Colonic mucosa (tissue), 4 donors: ENCODE results near the gene TSPAN12. TPM values are rescaled to one million over a fixed set of nuclear protein-coding genes. Genes with fewer than 3 reads are reported as not detected.

Experiments used
- DNase-seq: peaks from one replicate; pipeline ENCODE4 v3.0.0-alpha.2; 2020
- H3K27ac ChIP-seq: fragments of 200-600 bp; one replicate; pipeline ENCODE4 v1.8.0; 2021
- H3K27me3 ChIP-seq: fragments of 200-600 bp; one replicate; pipeline ENCODE4 v1.8.0; 2021
- H3K36me3 ChIP-seq: fragments of 200-600 bp; one replicate; pipeline ENCODE4 v1.8.0; 2021
- H3K4me1 ChIP-seq: fragments of 200-600 bp; one replicate; pipeline ENCODE4 v1.8.0; 2021; ENCODE audit warnings: mild to moderate bottlenecking
- H3K4me3 ChIP-seq: fragments of 200-600 bp; one replicate; pipeline ENCODE4 v1.8.0; 2021
- H3K9ac ChIP-seq, 2 donors: one replicate each; pipeline ENCODE4 v1.7.0; 2013; ENCODE audit warnings: control low read depth in 2 of 2, low read depth in 2 of 2, low read length in 2 of 2
- H3K9me3 ChIP-seq: fragments of 200-600 bp; one replicate; pipeline ENCODE4 v1.8.0; 2021
- CTCF ChIP-seq: fragments of 200-600 bp; IDR thresholded peaks from one replicate; pipeline ENCODE4 v1.8.0; 2022; ENCODE audit warnings: antibody characterized with exemption, mild to moderate bottlenecking
- intact Hi-C: fragments of 100-400 bp; cut with DNase I; formaldehyde crosslinking; loops from one replicate; pipeline ENCODE4 v1.14.1; 2022
- total RNA-seq, 2 donors: library from RNA; stranded (reverse); fragmentation: NEBNext Ultra II Directional in 1 of 2; extraction: Animal tissue kit (Norgen Biotek cat#: 25700) in 1 of 2; gene quantifications; one replicate each; pipeline ENCODE4 v1.2.1, GENCODE V29; 2021
- donor health status: healthy.
- donor health status: DM: no; HTN: no; CAD: no.
- donor health status: DM: no; HTN: no; CAD: no.

The TSPAN12 gene
- total RNA-seq, 2 donors from 2014 or later, result 22.0 to 38.7 TPM

- TF ChIP-seq CTCF, result no peak
- DNase-seq, result no peak
- intact Hi-C loops, result no loop called here
These were observed 24.4 kb downstream of the TSPAN12 start for GRCh38 chr7:120833546-120833945.

GRCh38 chr7:120832803-120833202, 25.1 kb downstream of the TSPAN12 start:
- no peaks in the 10 kb centered on the region for H3K27me3 ChIP-seq
- no peaks in the 10 kb centered on the region for H3K36me3 ChIP-seq
- H3K9me3 ChIP-seq, result no peaks in the 10 kb centered on the region
- H3K9ac ChIP-seq, result no peak overlapping the region
- no peak overlapping the region for H3K4me3 ChIP-seq
- H3K4me1 ChIP-seq, result no peaks in the 10 kb centered on the region
- no peak for DNase-seq
- no peak for TF ChIP-seq CTCF
- intact Hi-C loops, result no loop called here
- H3K27ac ChIP-seq, result no peak overlapping the region

More at GRCh38 chr7:120833546-120833945, 24.4 kb downstream of the TSPAN12 start:
- Histone ChIP-seq H3K4me3 (no peak overlapping the region), H3K27ac (no peak overlapping the region), H3K4me1 (no peaks in the 10 kb centered on the region), H3K36me3 (no peaks in the 10 kb centered on the region), H3K9me3 (no peaks in the 10 kb centered on the region), H3K27me3 (no peaks in the 10 kb centered on the region), H3K9ac (no peak overlapping the region)

- TF ChIP-seq CTCF, result no peak
- H3K4me1 ChIP-seq, result no peaks in the 10 kb centered on the region
- H3K9me3 ChIP-seq, result no peaks in the 10 kb centered on the region
- H3K9ac ChIP-seq, result no peak overlapping the region
- no peak for DNase-seq
- no peak overlapping the region for H3K27ac ChIP-seq
- H3K36me3 ChIP-seq, result no peaks in the 10 kb centered on the region
- H3K4me3 ChIP-seq, result no peak overlapping the region
- no peaks in the 10 kb centered on the region for H3K27me3 ChIP-seq
- intact Hi-C loops, result no loop called here
These were observed 26.7 kb downstream of the TSPAN12 start for GRCh38 chr7:120831260-120831659.

- Histone ChIP-seq H3K4me1 (no peaks in the 10 kb centered on the region), H3K27ac (no peak overlapping the region), H3K27me3 (no peaks in the 10 kb centered on the region), H3K9ac (no peak overlapping the region), H3K36me3 (no peaks in the 10 kb centered on the region), H3K4me3 (no peak overlapping the region), H3K9me3 (no peaks in the 10 kb centered on the region)
- intact Hi-C loops, result no loop called here
- DNase-seq, result no peak
- TF ChIP-seq CTCF, result no peak
These were observed 28.5 kb downstream of the TSPAN12 start for GRCh38 chr7:120829487-120829886.

GRCh38 chr7:120828528-120828927, 29.4 kb downstream of the TSPAN12 start:
- no peak overlapping the region for H3K27ac ChIP-seq
- no peak for DNase-seq
- no peak overlapping the region for H3K9ac ChIP-seq
- intact Hi-C loops, result no loop called here
- no peak overlapping the region for H3K4me3 ChIP-seq
- no peak for TF ChIP-seq CTCF
- no peaks in the 10 kb centered on the region for H3K9me3 ChIP-seq
- H3K27me3 ChIP-seq, result no peaks in the 10 kb centered on the region
- H3K36me3 ChIP-seq, result no peaks in the 10 kb centered on the region
- no peaks in the 10 kb centered on the region for H3K4me1 ChIP-seq
